GM12892 (cell line): ENCODE results near the gene SSUH2.
A peak's percentile ranks its signal among the peaks of the same experiment; 100 is the strongest.
"Not testable (repeated sequence)": the region's sequence is repeated elsewhere in the genome, so short reads cannot be mapped to it uniquely, and the experiment has no call there.

Source experiments
- DNase-seq: peaks from one replicate; pipeline ENCODE4 v3.0.0; 2011; ENCODE audit not compliant: insufficient read length
- FAIRE-seq: peaks from 2 replicates; lab custom pipeline; 2011; peaks lifted over from hg19 to GRCh38; lab: Jason Lieb, UNC
- POLR2A ChIP-seq: IDR thresholded peaks from 2 replicates; pipeline ENCODE4 v1.6.1; 2011; ENCODE audit warnings: low read depth, low read length, control low read depth
- POLR2AphosphoS5 ChIP-seq: IDR thresholded peaks from 2 replicates; pipeline ENCODE4 v1.6.1; 2011; ENCODE audit warnings: low read depth, low read length, control low read depth
- TAF1 ChIP-seq: IDR thresholded peaks from 2 replicates; pipeline ENCODE4 v1.6.1; 2011; ENCODE audit warnings: low read depth, mild to moderate bottlenecking, control low read depth, low read length, borderline replicate concordance

SSUH2 gene

GRCh38 chr3:8596321-8597218 lies 48.0 kb downstream of the SSUH2 start:
- FAIRE-seq (no peak), DNase-seq (no peak)
- TF ChIP-seq POLR2A = no peak
- TF ChIP-seq POLR2AphosphoS5 = no peak
- no peak for TF ChIP-seq TAF1

- FAIRE-seq = no peak
- TF ChIP-seq TAF1 (no peak), POLR2AphosphoS5 (no peak), POLR2A (no peak)
- DNase-seq = no peak
Measured at GRCh38 chr3:8595695-8596115, 48.9 kb downstream of the SSUH2 start.

GRCh38 chr3:8595252-8595651 lies 49.3 kb downstream of the SSUH2 start:
- DNase-seq = no peak
- FAIRE-seq = no peak
- no peak for TF ChIP-seq TAF1
- no peak for TF ChIP-seq POLR2A
- TF ChIP-seq POLR2AphosphoS5 = no peak

- TF ChIP-seq POLR2AphosphoS5 (no peak), TAF1 (no peak), POLR2A (no peak)
- FAIRE-seq = no peak
- no peak for DNase-seq
Measured at GRCh38 chr3:8593021-8593827, 51.4 kb downstream of the SSUH2 start.

- TF ChIP-seq TAF1 (no peak), POLR2AphosphoS5 (no peak), POLR2A (no peak)
- FAIRE-seq (no peak), DNase-seq (no peak)
Measured at GRCh38 chr3:8589880-8590556, 54.6 kb downstream of the SSUH2 start.

- FAIRE-seq (no peak), DNase-seq (no peak)
- TF ChIP-seq TAF1 (no peak), POLR2AphosphoS5 (no peak), POLR2A (no peak)
Measured at GRCh38 chr3:8584661-8585060, 59.9 kb downstream of the SSUH2 start.

GRCh38 chr3:8581806-8582445 lies 62.7 kb downstream of the SSUH2 start:
- no peak for DNase-seq
- TF ChIP-seq TAF1 (no peak), POLR2AphosphoS5 (no peak), POLR2A (no peak)
- FAIRE-seq = no peak

- no peak for DNase-seq
- FAIRE-seq = no peak
- no peak for TF ChIP-seq POLR2AphosphoS5
- no peak for TF ChIP-seq TAF1
- TF ChIP-seq POLR2A = no peak
Measured at GRCh38 chr3:8581373-8581772, 63.2 kb downstream of the SSUH2 start.

- DNase-seq, FAIRE-seq: not testable (repeated sequence)
Measured at GRCh38 chr3:8580434-8580833, 64.2 kb downstream of the SSUH2 start.

- FAIRE-seq = no peak
- TF ChIP-seq POLR2A = no peak
- no peak for TF ChIP-seq POLR2AphosphoS5
- no peak for DNase-seq
Measured at GRCh38 chr3:8579943-8580342, 64.7 kb downstream of the SSUH2 start.

- no peak for TF ChIP-seq POLR2AphosphoS5
- TF ChIP-seq TAF1 = no peak
- no peak for TF ChIP-seq POLR2A
- DNase-seq = peak; percentile 27
- peak; percentile 94 for FAIRE-seq
Measured at GRCh38 chr3:8579096-8579495, 65.5 kb downstream of the SSUH2 start.

GRCh38 chr3:8578282-8578681 lies 66.3 kb downstream of the SSUH2 start:
- no peak for TF ChIP-seq POLR2AphosphoS5
- no peak for TF ChIP-seq POLR2A
- TF ChIP-seq TAF1 = no peak
- DNase-seq (no peak), FAIRE-seq (no peak)
